GM10266 (cell line): ENCODE measurements around the gene METRNL.
A peak's percentile ranks its signal among the peaks of the same experiment; 100 is the strongest.
"Not testable (repeated sequence)": the region's sequence is repeated elsewhere in the genome, so short reads cannot be mapped to it uniquely, and the experiment has no call there.

Experiments used
- DNase-seq: peaks from one replicate; pipeline ENCODE4 v3.0.0; 2012; ENCODE audit errors: extremely low spot score
- TF ChIP-seq, protein P1 (sequence below): IDR thresholded peaks from 2 replicates; pipeline ENCODE4 v1.5.1; 2012; ENCODE audit warnings: mild to moderate bottlenecking, low read depth; ENCODE audit not compliant: control insufficient read depth, insufficient read depth; ENCODE audit errors: missing control alignments

METRNL gene

GRCh38 chr17:83116783-83117555 is 37.6 kb downstream of the METRNL start:
- TF ChIP-seq, protein P1, sequence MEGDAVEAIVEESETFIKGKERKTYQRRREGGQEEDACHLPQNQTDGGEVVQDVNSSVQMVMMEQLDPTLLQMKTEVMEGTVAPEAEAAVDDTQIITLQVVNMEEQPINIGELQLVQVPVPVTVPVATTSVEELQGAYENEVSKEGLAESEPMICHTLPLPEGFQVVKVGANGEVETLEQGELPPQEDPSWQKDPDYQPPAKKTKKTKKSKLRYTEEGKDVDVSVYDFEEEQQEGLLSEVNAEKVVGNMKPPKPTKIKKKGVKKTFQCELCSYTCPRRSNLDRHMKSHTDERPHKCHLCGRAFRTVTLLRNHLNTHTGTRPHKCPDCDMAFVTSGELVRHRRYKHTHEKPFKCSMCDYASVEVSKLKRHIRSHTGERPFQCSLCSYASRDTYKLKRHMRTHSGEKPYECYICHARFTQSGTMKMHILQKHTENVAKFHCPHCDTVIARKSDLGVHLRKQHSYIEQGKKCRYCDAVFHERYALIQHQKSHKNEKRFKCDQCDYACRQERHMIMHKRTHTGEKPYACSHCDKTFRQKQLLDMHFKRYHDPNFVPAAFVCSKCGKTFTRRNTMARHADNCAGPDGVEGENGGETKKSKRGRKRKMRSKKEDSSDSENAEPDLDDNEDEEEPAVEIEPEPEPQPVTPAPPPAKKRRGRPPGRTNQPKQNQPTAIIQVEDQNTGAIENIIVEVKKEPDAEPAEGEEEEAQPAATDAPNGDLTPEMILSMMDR, result no peak
- DNase-seq, result no peak

- no peak for DNase-seq
- TF ChIP-seq, protein P1, result no peak
These were observed 38.2 kb downstream of the METRNL start for GRCh38 chr17:83117583-83117982.

GRCh38 chr17:83118071-83118841 is 38.8 kb downstream of the METRNL start:
- DNase-seq, result no peak
- TF ChIP-seq, protein P1, result no peak

DNA sequence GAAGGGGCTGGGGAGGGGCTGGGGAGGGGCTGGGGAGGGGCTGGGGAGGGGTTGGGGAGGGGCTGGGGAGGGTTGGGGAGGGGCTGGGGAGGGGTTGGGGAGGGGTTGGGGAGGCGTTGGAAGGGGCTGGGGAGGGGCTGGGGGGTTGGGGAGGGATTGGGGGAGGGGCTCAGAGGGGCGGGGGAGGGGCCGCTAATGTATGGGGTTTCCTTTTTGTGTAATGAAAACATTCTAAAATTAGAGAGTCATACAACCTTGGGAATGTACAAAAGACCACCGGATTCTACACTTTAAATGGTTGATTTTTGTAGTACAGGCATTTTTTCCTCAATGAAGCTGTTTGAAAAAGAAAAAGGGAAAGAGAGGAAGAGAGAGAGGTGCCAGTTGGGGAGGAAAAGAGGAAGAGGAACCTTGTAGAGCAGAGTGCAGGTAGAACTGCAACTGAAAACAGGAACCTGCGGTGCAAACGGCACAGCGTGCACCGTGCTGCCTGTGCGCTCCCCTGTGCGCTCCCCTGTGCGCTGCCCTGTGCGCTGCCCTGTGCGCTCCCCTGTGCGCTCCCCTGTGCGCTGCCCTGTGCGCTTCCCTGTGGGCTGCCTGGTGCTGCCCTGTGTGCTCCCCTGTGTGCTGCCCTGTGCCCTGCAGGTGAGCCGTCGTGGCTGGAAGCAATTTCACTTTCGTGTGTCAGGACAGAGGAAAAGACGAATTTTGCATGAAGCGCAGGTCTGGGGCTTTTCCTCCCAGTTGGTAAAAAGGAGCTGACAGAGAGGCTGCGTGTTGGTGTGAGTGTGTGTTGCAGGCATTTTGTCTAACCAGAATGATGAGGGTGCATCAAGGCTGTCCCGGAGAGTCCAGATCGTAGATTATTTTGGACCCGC is 40.8 kb downstream of the METRNL start:
- DNase-seq, result peak; percentile 81
- TF ChIP-seq, protein P1, result no peak

DNA sequence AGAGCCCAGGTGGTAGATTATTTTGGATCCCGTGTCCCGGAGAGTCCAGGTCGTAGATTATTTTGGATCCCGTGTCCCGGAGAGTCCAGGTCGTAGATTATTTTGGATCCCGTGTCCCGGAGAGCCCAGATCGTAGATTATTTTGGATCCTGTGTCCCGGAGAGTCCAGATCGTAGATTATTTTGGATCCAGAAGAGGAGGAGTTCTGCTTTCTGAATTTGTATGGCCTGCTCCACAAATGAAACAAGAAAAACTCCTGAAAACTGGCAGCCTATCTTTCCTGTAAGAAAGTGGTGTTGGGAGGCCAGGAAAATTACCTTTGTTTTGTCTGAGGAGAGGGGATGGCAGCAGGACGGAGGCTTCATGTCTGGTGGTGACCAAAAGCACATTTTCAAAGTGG is 42.1 kb downstream of the METRNL start:
- not testable (repeated sequence) for DNase-seq

DNA sequence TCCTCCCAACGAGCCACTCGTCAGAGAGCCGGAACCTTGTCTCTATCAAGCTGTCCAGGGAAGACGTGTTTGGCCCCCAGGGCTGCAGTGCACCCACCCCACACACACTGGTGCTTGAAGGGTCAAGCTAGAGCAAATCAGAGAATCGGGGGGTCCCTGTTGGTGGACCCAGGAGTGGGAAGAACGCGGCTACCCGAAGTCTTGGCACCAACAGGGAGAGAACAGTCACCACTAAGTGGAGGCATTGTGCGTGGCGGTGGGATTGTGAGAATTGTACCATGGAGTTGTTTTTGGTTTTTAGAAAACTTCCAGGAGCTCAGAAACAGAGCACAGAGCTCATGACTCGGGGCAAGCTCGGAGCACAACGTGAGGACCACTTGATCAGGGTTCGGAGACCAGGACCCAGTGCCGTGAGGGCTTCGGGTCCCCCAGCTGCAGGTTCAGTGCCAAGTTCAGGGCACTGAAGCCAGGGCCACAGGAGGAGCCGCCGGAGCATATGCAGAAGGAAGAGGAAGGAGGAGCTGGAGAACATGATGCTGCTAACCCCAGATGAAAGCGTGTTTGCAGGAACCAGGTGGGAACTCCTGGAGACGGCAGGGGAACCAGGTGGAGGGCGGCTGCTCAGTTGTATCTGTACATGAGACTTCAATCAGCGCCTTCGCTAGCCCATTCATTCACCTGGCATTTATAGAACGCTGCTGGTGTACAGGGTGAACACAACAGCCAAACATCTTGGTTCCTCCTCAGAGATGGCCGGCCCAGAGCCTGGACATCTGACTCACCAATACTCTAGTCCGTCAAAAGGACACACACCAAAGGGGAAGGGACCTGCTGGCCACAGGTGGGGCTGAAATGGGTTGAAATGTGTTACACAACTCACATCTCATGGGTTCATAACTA is 42.8 kb downstream of the METRNL start:
- TF ChIP-seq, protein P1, result no peak
- no peak for DNase-seq
